HG02943 (cell line): ENCODE measurements around the gene DUSP22.

Experiments used
- ATAC-seq: cut with Tn5 transposase; IDR thresholded peaks from one replicate; pipeline ENCODE4 v1.9.1; 2021; ENCODE audit warnings: mild to moderate bottlenecking, low read depth, moderate library complexity; ENCODE audit not compliant: unreplicated experiment

DUSP22 gene

DNA sequence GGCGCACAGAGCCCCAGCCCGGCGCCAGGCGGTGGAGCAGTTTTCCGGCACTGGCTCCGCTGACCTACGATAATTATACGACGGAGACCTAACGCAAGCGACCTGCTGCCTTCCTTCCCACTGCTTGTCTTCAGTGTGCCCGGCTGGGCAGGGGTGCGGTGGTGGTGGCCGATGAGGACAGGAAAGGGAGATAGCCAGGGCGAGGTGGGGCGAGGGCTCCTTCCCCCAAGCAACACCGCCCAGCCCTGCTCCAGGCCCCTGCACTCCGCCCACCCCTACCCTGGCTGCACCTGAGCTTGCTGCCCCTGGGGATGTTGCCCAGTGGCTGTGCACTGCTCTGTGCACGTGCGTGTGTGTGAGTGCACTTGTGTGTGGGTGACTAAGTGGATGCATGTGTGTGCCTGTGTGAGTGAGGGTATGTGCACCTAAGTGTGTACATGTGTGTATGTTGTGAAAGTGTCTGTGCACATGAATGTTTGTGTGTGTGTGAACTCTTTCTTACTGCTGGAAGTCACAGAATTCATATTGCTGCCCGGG is 56.6 kb downstream of the DUSP22 start:
- no peak for ATAC-seq

DNA sequence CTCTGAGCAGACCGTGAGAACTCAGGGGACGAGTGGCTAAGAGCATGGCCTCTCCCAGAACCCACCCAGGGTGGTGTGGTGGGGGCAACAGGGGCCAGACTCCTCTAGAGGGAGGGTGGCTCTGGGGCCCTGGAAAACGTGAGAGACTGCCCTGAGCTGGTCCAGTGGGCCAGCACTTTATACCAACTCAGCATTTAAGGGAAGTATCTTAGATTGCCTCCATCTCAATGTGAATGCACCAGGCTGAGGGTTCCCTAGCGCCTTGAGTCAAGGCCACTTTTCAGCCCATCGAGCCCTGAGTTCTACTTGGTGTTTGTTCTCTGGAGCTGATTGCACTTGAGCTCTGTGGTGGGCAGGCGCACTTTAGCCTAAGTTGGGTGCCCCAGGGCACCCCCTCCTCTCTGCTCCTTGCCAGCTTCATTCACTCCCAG is 57.2 kb downstream of the DUSP22 start:
- ATAC-seq: no peak

DNA sequence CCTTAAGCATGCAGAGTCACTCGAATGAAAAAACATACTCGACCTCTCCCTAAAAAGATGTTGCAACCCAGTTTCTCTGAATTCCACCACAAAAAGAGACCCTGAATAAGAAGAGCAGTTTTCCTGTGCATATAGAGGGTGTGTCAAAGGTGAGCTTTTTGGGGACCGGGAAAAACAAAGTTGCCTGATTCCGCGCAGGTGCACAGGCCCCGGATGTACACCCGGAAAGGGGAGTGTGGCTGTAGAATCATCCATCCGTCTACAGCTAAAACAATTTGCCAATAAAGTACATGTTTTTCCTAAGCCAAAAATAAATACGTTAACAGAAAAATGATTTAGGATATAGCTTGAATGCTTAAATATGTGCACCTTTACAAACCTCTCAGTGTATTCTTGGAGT is 58.1 kb downstream of the DUSP22 start:
- ATAC-seq: no peak

DNA sequence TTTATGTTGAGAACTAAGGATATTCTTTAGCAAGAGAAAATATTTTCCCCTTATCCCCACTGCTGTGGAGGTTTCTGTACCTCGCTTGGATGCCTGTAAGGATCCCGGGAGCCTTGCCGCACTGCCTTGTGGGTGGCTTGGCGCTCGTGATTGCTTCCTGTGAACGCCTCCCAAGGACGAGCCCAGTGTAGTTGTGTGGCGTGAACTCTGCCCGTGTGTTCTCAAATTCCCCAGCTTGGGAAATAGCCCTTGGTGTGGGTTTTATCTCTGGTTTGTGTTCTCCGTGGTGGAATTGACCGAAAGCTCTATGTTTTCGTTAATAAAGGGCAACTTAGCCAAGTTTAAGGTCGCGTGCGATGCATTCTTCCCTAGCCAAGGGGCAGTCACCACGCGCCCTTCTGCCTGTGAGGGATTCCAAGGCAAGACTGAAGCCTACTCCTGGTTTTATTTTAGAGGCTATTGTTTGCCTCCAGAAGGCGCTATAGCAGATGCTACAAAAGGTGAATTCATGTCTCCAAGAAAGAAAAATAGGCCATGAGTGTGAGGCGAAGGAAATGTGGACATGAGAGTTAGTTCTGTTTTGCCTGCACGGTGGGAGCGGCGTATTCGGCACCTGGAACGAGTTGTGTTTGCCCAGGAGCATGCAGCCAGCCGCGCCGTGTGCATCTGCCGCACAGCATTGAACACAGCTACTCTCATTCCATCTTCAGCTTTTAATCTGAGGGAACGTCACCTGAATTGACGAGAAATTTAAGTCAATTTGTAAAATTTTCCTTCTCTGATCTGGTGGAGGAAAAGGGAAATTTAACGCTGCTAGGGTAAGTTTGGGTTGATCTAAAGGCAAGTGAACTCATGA is 59.0 kb downstream of the DUSP22 start:
- no peak for ATAC-seq

DNA sequence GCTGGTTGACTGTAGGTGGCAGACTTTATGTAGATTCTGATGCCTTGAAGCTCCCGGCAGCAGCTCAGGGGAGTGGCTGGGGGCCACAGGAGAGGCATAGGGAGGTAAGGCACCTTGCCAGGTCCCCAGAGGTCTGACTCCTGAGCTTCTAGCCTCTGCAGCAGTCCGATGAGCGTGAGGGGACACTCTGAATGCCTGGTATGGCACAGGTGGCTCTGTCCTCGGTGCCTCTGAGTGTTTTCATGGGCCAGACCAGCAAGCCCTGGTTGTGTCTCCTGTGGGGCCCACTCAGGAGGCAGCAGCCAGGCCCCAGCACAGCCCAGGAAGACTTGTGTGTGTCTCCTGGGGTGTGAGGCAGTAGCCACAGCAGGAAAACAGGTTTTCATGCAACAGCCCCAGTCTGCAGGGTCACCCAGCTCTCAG is 59.6 kb downstream of the DUSP22 start:
- ATAC-seq: no peak

DNA sequence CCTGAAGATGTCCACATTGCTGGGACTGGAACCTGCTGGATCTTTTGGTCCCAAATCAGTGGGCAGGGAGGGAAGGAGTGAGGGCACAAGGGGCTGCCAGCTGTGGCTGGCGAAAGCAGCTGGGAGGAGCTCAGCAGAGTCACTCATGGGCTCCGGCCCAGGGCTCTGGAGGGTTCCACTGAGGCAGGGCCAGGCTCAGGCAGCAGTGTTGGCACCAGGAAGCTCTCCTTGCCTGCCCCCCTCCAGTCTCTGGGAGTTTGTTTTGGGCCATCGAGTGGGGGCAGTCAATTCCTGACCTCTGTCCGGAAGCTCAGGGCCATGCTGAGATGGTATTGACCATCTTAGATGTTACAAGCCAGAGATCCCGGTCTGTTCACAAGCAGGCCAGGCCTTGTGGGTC is 60.2 kb downstream of the DUSP22 start:
- no peak for ATAC-seq

DNA sequence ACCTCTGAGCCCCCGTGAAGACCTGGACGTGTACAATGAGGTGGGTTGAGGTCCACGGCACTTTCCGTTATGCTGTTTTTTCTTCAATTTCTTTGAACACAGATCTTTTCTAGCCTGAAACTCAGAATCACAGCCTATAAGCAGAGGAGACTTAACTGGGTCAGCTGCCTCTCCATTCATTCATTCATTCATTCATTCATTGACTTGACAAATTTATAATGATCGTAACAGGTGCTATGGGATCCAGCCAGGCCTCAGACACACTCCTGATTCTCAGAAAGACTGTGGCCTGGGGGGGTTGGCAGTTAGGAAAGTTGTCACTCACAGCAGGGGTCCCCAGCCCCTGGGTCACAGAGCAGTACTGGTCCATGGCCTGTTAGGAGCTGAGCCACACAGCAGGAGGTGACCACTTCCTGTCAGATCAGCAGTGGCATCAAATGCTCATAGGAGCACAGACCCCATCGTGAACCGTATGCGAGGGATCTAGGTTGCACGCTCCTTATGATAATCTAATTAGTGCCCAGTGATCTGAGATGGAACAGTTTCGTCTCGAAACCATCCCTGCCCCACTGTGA is 60.7 kb downstream of the DUSP22 start:
- no peak for ATAC-seq

DNA sequence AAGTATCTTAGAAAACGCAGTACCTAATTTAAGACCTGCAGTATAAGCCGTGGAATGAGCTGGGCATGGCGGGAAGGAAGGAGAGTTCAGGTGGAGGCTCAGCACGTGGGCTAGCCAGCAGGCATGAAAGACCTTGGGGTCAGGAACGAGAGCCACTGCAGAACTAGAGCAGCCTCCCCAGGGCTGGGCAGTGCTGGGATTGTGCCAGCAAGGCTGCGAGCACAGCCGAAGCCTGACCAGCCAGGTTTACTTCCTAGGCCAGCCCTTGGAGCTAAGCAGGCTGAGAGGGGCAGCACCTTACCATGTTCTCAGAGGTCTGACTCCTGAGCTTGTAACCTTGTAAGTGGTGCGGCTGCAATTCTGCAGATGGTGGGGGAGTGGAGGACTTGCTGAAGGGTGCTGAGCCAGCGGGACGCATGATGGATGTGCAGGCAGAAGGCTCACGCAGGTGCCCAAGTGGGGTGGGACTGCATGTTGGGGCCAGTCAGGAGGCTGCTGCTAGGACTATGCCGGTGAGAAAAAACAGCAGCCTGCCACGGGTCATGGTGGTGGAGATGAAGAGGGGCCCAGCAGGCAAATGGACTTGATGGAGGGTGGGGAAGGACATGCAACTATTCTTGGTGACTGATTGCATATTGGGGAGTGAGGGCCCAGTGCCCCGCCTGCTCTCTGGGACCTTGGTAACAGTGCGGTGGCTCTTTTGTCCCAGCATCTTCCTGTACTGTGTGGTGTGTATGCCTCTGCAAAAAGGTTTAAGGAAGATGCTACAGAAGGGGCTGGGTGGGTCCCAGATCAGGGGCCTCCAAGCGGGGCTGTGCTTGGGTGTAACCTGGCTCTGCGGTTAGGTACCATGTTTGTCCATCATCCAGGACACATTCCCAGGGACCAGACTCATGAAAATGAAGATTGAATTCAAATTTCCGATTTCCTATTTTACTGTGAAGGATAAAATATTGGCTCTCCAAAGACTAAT is 61.6 kb downstream of the DUSP22 start:
- no peak for ATAC-seq

DNA sequence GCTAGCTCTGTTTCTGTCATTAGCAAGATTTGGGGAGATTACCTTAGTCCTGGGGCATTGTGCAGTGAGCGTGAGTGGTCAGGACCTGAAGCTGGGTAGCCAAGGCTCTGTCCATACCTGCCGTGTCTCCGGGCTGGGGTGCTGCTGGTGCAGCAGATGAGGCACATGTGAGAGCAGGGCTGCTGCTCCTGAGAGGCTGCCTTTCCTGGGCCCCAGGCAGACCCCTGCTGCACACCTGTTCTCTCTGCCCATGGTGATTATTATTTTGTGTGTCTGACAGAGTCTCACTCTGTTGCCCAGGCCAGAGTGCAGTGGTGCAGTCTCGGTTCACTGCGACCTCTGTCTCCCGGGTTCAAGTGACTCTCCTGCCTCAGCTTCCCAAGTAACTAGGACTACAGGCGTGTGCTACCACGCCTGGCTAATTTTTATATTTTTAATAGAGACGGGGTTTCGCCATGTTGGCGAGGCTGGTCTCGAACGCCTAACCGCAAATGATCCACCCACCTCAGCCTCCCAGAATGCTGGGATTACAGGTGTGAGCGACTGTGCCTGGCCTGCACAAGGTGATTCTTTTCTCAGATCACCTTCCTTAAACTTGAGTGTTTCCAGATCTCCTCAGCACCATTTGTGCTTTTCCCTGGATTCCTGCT is 62.5 kb downstream of the DUSP22 start:
- no peak for ATAC-seq

DNA sequence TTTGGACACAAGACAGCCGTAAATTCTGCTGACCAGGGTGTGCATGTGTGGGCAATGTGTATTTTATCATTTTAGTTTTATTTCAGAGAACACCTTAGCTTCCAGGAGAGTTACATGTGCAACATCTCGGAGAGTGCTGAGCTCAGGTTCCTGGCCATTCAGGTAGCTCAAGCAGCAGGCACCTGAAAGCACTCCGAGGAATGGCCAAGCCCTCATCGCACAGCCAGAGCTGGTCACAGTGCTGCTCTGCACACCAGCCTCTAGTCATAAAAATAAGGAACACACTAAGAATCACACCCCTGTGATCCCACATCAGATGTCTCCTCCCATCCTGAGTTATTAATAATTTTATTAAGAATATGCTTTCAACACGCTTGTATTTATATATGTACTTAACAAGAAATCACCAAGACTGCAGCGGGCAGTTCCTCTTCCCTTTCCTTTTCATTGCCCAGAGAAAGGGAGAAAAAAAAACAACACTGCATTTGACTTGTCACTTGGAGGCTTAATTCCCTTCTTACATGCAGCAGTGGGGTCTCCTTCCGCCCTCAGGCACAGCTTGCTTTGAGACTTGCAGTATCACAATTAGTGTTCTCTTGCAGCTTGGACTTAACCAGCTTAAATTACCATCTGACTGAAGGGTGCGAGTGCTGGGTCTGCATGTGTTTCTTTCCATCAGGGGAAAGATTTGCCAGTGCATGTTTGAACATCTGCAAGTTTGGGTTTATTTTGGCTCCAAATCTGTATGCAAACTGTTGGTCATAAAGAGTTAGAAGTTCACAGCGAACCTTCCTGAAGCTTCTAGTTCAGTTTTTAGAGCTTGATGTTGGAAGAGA is 63.3 kb downstream of the DUSP22 start:
- no peak for ATAC-seq

DNA sequence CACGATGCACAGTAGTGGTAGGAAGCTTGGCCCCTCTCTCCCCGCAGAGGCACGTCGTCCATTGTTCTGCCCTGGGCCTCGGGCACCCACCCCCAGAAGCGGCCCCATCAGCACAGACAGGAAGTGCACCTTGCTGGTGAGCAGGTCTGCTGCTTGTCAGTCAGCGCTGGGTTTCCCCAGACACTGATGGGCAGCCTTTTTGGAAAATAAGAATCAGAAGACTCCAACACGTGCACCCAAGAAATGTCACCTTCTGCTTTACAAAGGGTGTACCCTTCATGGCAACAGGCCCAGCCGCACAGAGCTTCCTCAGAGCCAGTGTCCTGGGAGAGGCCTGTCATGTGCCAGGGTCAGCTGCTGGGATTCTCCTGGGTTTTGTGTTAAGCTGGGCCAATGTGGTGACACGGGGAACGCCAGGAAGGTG is 64.6 kb downstream of the DUSP22 start:
- no peak for ATAC-seq

DNA sequence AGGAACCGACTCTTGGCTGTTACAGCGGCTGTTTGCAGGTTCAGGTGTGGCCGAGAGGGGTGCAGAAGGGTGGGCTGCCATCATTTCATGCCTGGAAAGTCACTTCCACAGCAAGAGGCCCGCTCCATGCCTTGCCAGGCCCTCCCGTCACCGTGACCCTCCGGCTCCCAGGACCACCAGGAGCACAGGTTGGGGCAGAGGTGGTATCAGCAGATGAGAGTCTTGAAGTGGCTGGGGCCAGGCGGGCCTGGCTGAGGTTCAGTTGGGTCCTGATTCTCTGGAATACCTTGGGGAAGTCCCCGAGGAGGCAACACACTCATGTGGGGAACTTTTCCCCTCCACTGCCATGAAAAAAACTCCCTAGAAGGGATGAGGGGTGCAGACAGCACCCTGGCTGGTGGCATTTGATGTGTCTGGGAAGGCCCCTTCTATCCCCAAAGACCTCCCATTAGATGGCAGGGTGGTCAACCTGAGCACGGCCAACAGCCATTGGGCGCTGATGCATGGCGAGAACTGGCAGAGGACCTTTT is 65.0 kb downstream of the DUSP22 start:
- ATAC-seq: no peak

DNA sequence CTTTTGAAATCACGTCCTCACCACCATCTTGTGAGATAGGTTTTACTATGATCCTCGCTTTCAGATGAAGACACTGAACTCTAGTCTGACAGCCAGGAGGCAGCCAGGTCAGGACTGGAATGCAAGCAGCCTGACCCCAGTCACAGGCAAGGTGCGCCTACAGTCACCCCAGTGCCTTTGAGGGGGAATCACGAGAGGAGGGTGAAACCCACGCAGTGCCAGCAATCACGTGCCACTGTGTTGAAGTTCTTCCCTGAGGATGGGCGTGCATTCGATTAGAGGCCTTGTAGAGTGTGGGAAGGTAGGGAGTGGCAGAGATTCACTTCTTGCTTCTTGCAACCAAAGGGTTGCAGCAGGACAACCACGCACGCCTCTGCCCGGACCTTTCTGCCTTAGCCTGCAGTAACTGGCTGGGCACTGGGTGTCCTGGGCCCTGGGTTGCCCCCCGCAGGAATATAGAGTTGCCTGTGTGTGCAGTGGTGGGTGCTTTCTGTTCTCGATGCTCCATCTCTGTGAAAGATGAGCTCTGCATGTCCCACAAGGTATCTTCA is 65.6 kb downstream of the DUSP22 start:
- ATAC-seq: no peak

DNA sequence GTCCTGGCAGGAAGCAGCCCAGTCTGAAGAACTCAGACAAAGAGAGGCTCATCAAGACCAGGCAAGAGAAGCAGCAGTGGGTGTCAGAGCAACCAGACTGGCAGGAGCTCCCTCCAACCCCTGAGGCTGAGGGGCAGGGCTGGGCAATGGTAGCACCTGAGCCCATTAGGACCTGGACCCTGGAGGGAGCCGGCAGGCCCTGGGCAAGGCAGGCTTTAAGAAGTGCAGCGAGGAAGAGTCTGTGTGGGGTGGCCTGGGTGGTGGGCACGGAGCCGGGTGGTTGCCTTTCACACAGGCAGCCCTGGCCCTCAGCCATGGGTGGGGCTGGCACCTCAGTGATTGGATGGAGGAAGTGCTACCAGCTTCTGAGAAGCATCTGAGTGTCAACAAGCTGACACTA is 66.1 kb downstream of the DUSP22 start:
- ATAC-seq: no peak

DNA sequence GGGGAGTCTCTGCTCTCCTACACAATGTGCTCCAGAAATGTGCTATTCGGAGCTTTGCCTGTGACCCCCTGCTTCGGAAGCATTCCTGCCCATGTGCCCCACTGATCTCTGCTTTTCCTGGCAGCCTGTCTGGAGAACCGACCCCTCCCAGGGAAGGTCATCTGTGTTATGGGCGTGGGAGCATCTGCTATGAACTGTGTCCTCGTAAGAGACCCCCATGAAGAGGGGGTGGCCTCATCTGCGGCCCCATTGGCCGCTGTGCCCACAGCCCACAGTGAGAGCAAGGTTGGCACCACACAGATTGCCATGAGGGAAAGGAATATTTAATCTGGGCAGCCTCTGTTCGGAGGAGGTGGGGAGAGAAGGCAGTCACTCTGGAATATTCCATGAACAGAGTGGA is 66.6 kb downstream of the DUSP22 start:
- no peak for ATAC-seq

DNA sequence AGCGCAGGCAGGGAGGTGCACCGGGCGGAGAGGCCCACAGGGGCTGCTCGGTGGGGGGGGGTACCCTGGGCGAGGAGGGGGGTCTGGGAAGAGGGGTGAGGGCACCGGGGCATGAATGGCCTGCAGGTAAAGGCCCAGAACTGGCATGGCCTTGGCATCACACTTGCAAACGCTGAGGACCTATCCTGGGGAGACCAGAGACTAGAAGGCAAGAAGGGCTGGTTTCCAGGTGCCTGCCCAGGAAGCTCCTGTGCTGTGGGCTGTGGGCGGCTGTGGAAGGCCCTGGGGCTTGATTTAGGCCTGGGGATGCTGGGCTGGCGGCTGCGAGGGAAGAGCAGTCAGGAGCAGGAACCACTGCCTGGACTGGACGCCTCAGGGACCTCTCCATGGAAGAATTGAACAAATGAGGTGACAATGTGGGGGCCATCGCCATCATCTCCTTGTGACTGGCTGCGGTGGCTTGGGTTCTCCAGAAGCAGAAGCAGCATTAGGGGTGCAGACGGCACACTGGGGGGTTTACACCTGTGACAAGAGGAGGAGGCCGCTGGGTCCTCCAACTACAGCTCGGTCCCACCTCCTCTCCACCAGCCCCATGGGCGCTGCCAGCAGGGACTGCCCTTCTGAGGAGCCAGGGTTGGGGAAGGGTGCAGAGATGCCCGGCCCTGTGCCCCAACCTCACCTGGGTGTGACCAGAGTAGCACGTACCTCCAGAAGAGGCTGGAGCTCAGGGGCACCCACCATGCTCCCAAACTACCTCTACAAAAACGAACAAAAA is 67.2 kb downstream of the DUSP22 start:
- ATAC-seq: no peak

DNA sequence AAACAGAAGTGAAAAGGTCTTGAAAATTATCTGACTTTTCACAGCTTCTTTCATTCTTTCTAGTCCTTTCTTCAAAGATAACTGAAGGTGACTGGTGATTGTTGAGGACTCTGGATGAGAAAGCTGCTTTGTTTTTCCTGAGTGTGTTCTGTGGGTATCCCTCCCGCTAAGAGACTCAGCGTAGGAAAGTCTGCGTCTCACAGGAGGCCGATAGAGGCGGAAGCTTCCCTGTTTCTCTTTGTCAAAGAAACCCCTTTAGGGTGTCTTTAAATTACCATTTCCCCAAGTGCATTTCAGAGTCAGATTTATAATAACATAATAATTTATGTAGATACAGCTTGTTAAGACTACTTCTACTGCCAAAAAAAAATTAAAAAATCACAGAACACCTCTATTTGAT is 68.1 kb downstream of the DUSP22 start:
- ATAC-seq: no peak

DNA sequence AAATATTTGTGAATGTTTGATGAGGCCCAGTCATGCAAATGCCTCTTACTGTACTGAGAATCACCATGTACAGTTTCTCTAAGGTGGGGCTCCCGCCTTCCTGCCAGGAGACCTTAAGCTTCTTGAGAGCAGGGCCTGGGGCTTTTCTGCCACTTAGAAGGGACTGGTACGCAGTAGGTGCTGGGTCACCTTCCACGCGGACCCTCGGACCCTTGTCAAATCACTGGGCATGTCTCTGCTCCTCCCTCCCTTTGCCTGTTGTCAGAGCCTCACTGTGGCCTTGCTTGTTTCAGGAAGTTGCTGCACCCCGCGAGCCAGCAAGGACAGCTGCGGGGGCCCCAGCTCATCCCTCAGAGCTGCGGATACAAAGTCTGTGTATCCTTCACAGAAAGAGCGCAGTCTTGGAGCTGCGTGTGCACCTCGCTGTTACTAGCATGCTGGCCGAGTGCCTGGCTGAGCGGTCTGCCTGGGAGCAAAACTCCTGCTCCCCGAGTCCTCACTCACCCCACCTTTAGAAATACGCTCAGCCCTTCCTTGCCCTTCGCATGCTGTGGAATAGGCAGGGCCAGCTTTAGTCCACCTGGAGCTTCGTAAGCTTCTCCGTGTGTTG is 68.6 kb downstream of the DUSP22 start:
- no peak for ATAC-seq
